ENCODE results near the gene E2F4.

The E2F4 gene

DNA sequence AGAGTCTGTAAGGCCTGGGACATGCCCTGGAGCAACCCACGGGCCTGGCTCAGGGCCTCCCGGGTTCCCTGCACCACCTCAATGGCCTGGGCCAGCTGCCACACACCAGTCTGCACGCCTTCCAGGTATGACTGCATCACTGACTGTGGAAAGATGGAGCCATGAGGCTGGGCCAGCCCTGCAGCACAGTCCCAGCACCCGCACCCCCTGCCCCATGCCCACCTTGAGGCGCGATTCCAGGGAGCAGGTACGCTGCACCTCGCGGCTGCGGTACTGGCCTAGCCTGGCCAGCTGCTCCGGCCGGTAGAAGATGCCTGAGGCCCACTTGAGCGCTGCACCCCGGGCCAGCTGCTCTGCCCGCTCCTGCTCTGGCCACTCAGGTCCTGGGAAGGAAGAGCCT, 3.2 kb upstream of the E2F4 start:
- TF ChIP-seq CTCF (IDR thresholded peaks at IDR 0.05), result no peak
- no peak for TF ChIP-seq ZFX (IDR thresholded peaks at IDR 0.05; ENCODE audit: borderline replicate concordance)
- no peak overlapping the region for H3K27ac ChIP-seq

- TF ChIP-seq ZFX (IDR thresholded peaks at IDR 0.05; ENCODE audit: borderline replicate concordance), result no peak
- TF ChIP-seq CTCF (IDR thresholded peaks at IDR 0.05), result no peak
- no peak within 1 kb of the TSS for H3K27ac ChIP-seq
These were observed 1.9 kb upstream of the E2F4 start, which contains the start of gene EXOC3L1 for GRCh38 chr16:67190041-67190440. Gene EXOC3L1, minus strand, starts transcription at chr16:67190136. Its CDS starts 460 bp downstream, at chr16:67189676.

- TF ChIP-seq CTCF (IDR thresholded peaks at IDR 0.05) (no peak), ZFX (IDR thresholded peaks at IDR 0.05; ENCODE audit: borderline replicate concordance) (no peak)
- H3K27ac ChIP-seq, result no peak overlapping the region
These were observed 1.2 kb upstream of the E2F4 start for GRCh38 chr16:67190448-67191399.

- H3K27ac ChIP-seq, result peak overlapping the region; percentile 73
These were observed 452 bp upstream of the E2F4 start for GRCh38 chr16:67191411-67191994.

DNA sequence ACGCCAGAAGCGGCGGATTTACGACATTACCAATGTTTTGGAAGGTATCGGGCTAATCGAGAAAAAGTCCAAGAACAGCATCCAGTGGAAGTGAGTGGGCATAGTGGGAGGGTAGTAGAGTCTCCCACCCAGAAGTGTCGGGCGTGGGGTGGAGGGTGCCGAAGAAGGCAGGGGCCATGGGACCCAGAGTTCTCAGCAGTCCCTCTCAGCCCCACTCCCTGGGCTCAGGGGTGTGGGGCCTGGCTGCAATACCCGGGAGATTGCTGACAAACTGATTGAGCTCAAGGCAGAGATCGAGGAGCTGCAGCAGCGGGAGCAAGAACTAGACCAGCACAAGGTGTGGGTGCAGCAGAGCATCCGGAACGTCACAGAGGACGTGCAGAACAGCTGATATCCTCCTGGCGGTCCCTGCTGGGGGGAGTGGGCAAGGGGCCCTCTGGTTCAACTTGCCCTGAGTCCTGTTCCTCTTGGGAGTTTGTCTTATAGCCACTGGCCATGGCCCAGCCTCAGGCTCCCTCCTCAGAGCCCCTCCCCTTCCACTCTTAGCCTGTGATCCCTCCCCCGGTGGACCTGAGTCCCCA, 916 bp downstream of the E2F4 start:
- TF ChIP-seq ZFX (IDR thresholded peaks at IDR 0.05; ENCODE audit: borderline replicate concordance) (no peak), CTCF (IDR thresholded peaks at IDR 0.05) (no peak)
- peak overlapping the region; percentile 73 for H3K27ac ChIP-seq

More at GRCh38 chr16:67191411-67191994, 452 bp upstream of the E2F4 start:
- TF ChIP-seq ZFX (IDR thresholded peaks at IDR 0.05; ENCODE audit: borderline replicate concordance), result no peak
- TF ChIP-seq CTCF (IDR thresholded peaks at IDR 0.05), result no peak

DNA sequence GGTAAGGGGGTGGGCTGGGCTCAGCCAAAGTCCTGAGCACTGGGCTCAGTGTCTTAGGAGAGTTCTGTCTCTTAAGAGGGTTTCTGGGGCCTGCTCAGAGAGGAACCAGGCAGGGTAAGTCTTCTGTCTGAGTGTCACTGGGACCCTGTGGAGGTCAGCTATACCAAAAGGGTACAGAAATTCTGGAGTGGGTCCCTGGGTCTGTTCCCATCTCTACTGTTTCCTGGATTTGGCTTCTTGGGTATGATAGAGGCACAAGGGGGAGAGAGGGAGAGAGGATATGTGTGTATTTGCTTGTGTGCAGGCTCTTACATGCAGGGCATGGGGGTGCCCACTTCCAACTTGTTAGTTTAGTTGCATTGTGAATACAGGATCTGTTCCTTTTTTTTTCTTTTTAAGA, 1.6 kb downstream of the E2F4 start:
- TF ChIP-seq ZFX (IDR thresholded peaks at IDR 0.05; ENCODE audit: borderline replicate concordance), result no peak
- TF ChIP-seq CTCF (IDR thresholded peaks at IDR 0.05), result no peak
- H3K27ac ChIP-seq, result peak overlapping the region; percentile 73
